RWPE2 (cell line): ENCODE measurements around the gene CPXM2.

Source experiments
- ATAC-seq: fragments of 200-7000 bp; cut with Tn5 transposase; 3 replicates; pipeline ENCODE4 v1.9.1; 2021; ENCODE audit warnings: low read depth
- DNase-seq: peaks from one replicate; pipeline ENCODE4 v3.0.0-alpha.2; 2020; ENCODE audit warnings: low spot score
- H3K27ac ChIP-seq: fragments of 450-650 bp; 2 replicates; pipeline ENCODE4 v1.5.1; 2017; ENCODE audit warnings: mild to moderate bottlenecking; ENCODE audit not compliant: poor library complexity, severe bottlenecking
- H3K27me3 ChIP-seq: fragments of 250-450 bp; sonication (Bioruptor Pico); 2 replicates; pipeline ENCODE4 v1.5.1; 2021; ENCODE audit warnings: mild to moderate bottlenecking, moderate library complexity; ENCODE audit not compliant: insufficient read depth, poor library complexity, severe bottlenecking
- H3K36me3 ChIP-seq: fragments of 250-450 bp; sonication (Bioruptor Pico); 2 replicates; pipeline ENCODE4 v1.5.1; 2020; ENCODE audit warnings: low read depth, mild to moderate bottlenecking, moderate library complexity
- H3K4me1 ChIP-seq: fragments of 250-450 bp; sonication (Bioruptor Pico); 2 replicates; pipeline ENCODE4 v1.5.1; 2021; ENCODE audit warnings: mild to moderate bottlenecking, moderate library complexity; ENCODE audit not compliant: insufficient read depth, poor library complexity, severe bottlenecking
- H3K4me3 ChIP-seq: fragments of 250-450 bp; sonication (Bioruptor Pico); 2 replicates; pipeline ENCODE4 v1.5.1; 2021; ENCODE audit warnings: mild to moderate bottlenecking, moderate library complexity; ENCODE audit not compliant: severe bottlenecking
- H3K9me3 ChIP-seq: fragments of 250-450 bp; sonication (Bioruptor Pico); 2 replicates; pipeline ENCODE4 v1.5.1; 2021; ENCODE audit warnings: mild to moderate bottlenecking, moderate library complexity; ENCODE audit not compliant: severe bottlenecking
- TF ChIP-seq, protein P1 (sequence below): fragments of 450-650 bp; IDR thresholded peaks from one replicate; pipeline ENCODE4 v1.5.1; 2017; ENCODE audit warnings: mild to moderate bottlenecking, moderate library complexity; ENCODE audit not compliant: poor library complexity, severe bottlenecking

Gene CPXM2

DNA sequence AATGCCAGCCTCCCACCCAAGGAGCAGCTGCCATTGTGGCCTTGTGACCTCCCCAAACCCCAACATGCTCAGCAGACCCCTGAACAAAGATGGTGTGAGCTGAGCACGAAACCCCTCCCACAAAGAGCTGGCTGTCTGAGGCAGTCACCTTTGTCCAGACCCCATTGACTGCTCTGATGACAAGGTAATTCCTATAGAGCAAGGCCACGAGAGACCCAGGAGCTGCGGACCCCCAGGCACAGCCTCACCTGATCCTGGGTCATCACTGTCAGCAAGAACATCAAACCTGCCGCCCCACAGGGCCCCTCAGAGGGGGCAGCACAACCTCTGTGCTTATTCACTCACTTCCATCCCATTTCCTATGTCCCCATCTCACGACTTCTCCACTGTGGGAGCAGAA, 102.6 kb downstream of the CPXM2 start:
- no peak for DNase-seq
- Histone ChIP-seq H3K4me1 (no peaks in the 10 kb centered on the region), H3K4me3 (no peak overlapping the region), H3K27me3 (no peaks in the 10 kb centered on the region), H3K9me3 (no peaks in the 10 kb centered on the region), H3K36me3 (no peaks in the 10 kb centered on the region), H3K27ac (no peak overlapping the region)
- TF ChIP-seq, protein P1, sequence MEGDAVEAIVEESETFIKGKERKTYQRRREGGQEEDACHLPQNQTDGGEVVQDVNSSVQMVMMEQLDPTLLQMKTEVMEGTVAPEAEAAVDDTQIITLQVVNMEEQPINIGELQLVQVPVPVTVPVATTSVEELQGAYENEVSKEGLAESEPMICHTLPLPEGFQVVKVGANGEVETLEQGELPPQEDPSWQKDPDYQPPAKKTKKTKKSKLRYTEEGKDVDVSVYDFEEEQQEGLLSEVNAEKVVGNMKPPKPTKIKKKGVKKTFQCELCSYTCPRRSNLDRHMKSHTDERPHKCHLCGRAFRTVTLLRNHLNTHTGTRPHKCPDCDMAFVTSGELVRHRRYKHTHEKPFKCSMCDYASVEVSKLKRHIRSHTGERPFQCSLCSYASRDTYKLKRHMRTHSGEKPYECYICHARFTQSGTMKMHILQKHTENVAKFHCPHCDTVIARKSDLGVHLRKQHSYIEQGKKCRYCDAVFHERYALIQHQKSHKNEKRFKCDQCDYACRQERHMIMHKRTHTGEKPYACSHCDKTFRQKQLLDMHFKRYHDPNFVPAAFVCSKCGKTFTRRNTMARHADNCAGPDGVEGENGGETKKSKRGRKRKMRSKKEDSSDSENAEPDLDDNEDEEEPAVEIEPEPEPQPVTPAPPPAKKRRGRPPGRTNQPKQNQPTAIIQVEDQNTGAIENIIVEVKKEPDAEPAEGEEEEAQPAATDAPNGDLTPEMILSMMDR: no peak
- no peak for ATAC-seq

DNA sequence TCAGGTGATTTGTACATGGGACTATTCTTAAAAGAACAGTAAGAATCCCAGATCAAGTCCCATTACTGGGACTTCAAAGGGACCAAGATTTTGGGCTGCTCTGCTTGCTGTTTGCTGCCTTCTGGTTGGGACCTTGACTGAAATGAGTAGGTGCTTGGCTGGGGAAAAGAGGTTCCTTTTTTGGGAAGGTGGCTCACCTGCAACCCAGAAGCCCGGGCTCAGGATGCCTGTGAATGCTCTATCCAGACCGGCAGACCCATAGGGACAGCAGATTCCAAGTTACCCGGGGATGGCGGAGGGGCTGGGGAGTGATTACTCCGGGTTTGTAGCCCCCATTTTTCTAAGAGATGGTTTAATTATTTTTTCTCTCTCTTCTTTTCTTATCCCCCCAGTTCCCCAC, 104.0 kb downstream of the CPXM2 start:
- no peaks in the 10 kb centered on the region for H3K27me3 ChIP-seq
- no peak for DNase-seq
- H3K4me3 ChIP-seq: no peak overlapping the region
- no peak overlapping the region for H3K27ac ChIP-seq
- ATAC-seq: no peak
- no peaks in the 10 kb centered on the region for H3K9me3 ChIP-seq
- H3K36me3 ChIP-seq: no peaks in the 10 kb centered on the region
- TF ChIP-seq, protein P1: no peak
- H3K4me1 ChIP-seq: no peaks in the 10 kb centered on the region

DNA sequence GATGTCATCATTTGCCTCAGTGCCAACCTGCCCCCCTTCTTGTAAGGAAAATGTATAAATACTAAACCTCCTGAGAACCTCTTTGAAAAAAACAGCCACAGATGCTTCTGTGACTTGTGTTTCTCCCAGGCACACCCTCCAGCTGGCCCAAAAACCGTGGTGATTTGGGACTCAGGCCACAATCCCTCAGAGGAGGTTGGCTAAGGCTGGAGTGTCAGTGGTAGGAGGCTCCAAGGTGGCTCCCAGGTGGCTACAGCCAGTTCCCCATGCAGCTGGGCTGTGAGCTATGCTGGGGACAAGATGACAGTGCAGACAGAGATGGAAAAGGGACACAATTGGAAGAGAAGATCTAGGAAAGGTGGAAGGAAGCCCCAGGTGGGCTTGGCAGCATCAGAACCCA, 104.7 kb downstream of the CPXM2 start:
- Histone ChIP-seq H3K36me3 (no peaks in the 10 kb centered on the region), H3K4me3 (no peak overlapping the region), H3K4me1 (no peaks in the 10 kb centered on the region), H3K9me3 (no peaks in the 10 kb centered on the region), H3K27me3 (no peaks in the 10 kb centered on the region), H3K27ac (no peak overlapping the region)
- DNase-seq: no peak
- TF ChIP-seq, protein P1: no peak
- ATAC-seq: no peak

DNA sequence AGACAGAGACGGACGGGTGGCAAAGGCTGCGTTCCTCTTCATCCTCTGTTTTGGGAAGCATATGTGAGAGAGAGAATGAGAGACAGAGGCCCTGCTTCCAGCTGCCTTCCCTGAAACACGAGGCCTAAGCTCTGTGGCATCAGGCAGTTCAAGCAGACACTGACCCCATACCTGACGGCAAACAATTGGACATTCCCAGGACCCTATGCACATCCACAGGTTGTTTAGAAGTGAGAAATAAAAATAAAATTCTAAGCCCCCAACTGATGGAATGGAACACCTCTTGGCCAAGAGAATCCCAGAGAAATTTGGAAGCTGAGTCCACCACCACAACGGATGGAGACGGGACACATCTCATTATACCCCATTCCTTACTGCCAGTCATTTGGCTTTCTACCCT, 105.3 kb downstream of the CPXM2 start:
- TF ChIP-seq, protein P1: no peak
- H3K27me3 ChIP-seq: peaks cover 4% of the 10 kb centered on the region

DNA sequence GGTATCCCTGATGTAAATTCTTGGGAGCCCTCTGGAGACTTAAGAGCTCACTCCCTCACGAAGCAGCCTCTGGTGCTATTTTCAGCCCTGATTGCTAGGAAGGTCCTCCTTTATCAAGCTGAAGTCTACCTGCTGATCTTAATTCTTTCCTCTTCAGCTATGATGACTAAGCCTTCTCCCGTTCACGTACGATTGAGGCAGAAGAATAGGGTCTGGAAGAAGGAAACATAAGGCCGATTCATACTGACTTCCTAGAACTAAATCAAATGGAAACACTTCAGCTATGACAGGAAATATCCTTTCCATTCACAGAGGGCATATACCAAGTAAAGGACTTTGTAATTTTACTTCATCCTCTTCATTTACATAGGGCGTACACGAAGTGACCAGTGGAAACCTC, 107.0 kb downstream of the CPXM2 start:
- no peaks in the 10 kb centered on the region for H3K36me3 ChIP-seq
- DNase-seq: no peak
- no peaks in the 10 kb centered on the region for H3K4me1 ChIP-seq
- TF ChIP-seq, protein P1: no peak
- no peak overlapping the region for H3K27ac ChIP-seq
- ATAC-seq: no peak
- no peak overlapping the region for H3K4me3 ChIP-seq
- peaks cover 6% of the 10 kb centered on the region for H3K27me3 ChIP-seq
- H3K9me3 ChIP-seq: no peaks in the 10 kb centered on the region

More for the DNA sequence above, 105.3 kb downstream of the CPXM2 start:
- ATAC-seq: no peak
- no peaks in the 10 kb centered on the region for H3K36me3 ChIP-seq
- H3K27ac ChIP-seq: no peak overlapping the region
- H3K9me3 ChIP-seq: no peaks in the 10 kb centered on the region
- no peaks in the 10 kb centered on the region for H3K4me1 ChIP-seq
- H3K4me3 ChIP-seq: no peak overlapping the region
- DNase-seq: no peak
